RPMI7951 (cell line): ENCODE measurements around the gene ZBTB49. TPM values are rescaled to one million over a fixed set of nuclear protein-coding genes. Genes with fewer than 3 reads are reported as not detected.
A peak's percentile ranks its signal among the peaks of the same experiment; 100 is the strongest.

ENCODE experiments used
- DNase-seq: peaks from one replicate; pipeline ENCODE4 v3.0.0-alpha.2; 2012; ENCODE audit warnings: low read depth
- total RNA-seq: library from RNA; depleted of rRNA; stranded (reverse); fragments of >200 nt; shearing (Covaris generic); gene quantifications from 2 replicates; pipeline ENCODE4 v1.2.3, GENCODE V29; 2014

Gene ZBTB49
- total RNA-seq, 1 experiment from 2014 or later: 2.8 TPM

DNA sequence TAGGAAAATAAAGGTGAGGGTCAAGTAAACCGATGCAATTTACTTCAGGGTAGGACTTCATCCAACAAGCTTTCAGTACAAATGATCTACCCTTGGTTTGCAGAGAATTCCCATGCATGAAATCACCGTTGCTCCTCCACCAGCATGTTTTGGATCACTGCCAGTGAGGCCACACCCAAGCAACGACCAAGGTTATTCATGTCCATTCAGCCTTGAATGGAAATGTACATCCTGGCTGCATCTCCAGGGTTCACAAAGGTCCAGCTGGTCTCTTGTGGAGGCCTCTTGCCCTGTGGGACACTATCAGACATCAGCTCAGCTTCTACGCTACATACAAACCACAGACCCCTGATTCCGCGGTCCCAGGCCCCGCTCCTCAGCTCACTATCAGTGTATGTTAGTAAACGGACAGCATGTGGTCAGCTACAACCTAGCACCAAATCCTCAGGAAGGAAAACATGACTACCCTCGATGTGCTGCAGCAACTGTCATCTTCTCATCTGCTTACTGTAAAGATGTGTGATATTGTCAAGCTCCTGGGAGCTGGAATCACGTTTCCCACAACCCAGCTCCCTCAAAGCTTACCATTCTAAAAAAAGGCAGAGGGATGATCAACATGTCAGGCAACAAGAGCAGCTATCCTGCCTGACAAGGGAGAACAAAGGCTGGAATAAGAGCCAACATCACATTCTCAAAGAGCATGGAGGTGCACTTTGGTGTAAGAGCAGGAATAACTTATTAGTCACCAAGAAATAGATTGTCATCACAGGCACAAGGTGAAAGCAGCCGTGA, 5.0 kb upstream of the ZBTB49 start:
- peak; percentile 61 for DNase-seq

DNA sequence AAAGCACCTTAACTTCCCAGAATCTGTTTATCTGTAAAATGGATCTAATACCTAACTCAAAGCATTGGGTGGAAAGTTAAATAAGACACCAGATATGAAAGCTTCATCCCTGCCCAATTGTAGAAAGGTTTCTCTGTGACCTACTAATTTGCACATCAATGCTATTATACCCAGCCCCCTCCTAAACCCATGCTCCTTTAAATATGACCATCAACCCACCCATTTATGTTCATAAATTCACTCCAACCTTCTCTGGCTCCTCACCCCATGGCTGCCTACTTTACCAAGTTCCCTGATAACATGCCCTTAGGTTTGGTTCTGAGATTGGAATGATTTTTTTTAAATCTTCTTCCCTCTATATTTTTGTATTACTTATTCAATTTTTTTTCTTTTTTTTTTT, 2.0 kb upstream of the ZBTB49 start:
- no peak for DNase-seq

- DNase-seq: no peak
These were observed 996 bp upstream of the ZBTB49 start for GRCh38 chr4:4289055-4289454.

DNA sequence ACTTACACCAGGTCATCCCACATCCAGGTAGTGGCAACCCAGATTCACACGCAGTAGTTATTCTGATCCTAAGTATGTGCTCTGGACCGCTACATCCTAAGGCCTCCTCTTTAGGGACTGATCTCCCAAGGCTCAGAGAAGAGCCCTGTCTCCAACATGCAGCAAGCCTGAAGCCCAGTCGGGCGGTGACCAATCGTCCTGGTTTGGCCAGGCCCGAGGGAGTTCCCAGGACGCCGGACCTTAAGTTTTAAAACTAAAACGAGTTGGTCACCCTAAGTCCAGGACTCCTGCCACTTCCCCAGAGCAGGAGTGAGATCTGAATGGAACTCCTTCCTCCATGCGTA, 482 bp upstream of the ZBTB49 start:
- DNase-seq: no peak

DNA sequence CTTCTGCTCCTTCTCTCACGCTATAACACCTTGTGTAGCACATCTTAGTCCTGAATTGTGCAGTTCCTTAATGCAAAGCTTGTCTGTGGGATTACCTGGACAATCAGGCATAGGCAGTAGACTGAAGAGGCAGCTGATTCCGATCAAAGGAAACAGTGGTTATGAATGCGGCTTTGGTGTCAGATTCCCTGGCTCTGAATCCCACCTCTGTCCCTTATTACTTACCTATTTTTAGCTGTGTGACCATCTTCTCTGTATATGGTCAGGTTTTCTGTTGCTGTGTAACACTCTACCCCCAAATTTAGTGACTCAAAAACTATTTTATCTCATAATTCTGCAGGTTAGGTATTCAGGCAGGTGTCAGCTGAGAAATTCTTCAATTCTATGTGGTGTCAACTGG, 3.2 kb downstream of the ZBTB49 start:
- DNase-seq: no peak

- no peak for DNase-seq
These were observed 6.3 kb downstream of the ZBTB49 start for GRCh38 chr4:4296283-4296846.

DNA sequence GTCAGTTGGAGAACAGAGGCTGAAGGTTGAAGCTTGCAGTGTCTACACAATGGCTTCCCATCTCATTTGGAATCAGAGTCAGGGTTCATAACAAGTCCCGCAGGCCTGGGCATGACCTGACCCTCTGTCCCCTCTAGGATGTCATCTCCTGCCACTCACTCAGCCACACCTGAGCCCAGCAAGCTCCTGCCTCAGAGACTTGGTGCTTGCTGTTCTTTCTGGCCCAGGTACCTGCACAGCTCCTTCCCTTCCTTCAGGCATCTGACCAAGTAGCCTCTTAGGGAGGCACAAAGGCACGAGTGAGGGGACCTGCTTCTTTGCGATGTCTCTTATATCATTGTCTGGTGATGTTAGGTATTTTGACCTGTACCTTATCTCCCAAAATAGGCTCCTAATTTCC, 9.0 kb downstream of the ZBTB49 start:
- DNase-seq: no peak

- DNase-seq: no peak
These were observed 11.9 kb downstream of the ZBTB49 start for GRCh38 chr4:4302001-4302400.

- DNase-seq: no peak
These were observed 12.4 kb downstream of the ZBTB49 start for GRCh38 chr4:4302416-4302815.

DNA sequence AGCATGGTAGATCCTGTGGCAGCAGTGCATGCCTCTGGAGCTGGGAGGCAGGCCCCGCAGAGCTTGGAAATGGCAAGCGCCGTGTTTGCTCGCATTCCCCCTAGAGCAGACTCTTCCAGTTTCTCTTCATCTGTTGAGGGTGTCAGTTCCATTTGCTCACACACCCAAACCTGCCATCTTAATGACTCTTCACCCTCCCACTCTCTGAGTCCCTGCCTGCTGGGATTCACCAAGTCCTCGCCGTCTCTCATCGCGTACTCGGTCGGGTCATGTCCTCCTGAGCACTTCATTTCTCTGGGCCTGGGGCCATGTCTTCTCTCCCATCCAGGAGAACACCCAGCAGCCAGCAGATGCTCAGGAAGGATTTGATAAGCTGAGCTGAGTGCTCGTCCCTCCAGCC, 16.9 kb downstream of the ZBTB49 start:
- no peak for DNase-seq

DNA sequence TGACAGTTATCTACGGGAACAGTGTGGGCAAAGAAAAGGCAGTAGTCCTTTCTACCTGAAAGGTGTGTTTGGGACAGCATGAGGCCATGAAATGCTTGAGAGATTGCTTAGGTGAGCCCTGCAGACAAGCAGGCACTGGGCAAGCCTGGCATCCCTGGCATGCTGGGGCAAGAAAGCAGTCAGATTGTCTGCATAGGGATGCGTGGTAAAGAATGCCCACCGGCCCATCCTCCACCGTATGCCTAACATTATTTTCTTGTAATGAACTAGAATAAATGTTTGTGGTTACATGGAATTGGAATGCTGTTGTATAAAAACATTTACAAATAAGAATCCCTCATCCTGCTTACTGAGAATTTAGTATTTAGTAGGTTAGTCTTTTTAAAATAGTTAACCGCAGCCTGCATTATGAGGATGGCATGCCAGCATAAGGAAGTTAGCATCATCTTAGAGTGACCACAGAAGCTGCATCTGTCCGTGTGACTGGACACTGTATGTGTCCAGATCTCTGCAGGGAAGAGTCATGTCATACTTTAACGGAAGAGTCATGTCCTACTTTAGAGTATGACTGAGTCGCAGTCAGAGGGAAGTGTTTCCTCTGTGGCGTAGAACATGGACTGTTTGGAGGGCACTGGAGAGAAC, 18.9 kb downstream of the ZBTB49 start:
- peak; percentile 77 for DNase-seq

- DNase-seq: no peak
These were observed 21.1 kb downstream of the ZBTB49 start for GRCh38 chr4:4311193-4311592.

- no peak for DNase-seq
These were observed 25.6 kb downstream of the ZBTB49 start for GRCh38 chr4:4315461-4316149.

GRCh38 chr4:4316150-4316495, 26.1 kb downstream of the ZBTB49 start:
- DNase-seq: no peak

GRCh38 chr4:4317496-4318232, 27.6 kb downstream of the ZBTB49 start:
- DNase-seq: no peak

DNA sequence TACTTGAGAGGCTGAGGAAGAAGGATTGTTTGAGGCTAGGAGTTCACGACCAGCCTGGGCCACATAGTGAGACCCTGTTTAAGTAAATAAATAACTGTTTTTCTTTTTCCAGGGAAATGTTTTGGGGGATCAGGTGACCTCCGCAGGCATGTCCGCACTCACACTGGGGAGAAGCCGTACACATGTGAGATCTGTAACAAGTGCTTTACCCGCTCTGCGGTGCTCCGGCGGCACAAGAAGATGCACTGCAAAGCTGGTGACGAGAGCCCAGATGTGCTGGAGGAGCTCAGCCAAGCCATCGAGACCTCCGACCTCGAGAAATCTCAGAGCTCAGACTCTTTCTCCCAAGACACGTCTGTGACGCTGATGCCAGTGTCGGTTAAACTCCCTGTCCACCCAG, 30.5 kb downstream of the ZBTB49 start:
- no peak for DNase-seq

DNA sequence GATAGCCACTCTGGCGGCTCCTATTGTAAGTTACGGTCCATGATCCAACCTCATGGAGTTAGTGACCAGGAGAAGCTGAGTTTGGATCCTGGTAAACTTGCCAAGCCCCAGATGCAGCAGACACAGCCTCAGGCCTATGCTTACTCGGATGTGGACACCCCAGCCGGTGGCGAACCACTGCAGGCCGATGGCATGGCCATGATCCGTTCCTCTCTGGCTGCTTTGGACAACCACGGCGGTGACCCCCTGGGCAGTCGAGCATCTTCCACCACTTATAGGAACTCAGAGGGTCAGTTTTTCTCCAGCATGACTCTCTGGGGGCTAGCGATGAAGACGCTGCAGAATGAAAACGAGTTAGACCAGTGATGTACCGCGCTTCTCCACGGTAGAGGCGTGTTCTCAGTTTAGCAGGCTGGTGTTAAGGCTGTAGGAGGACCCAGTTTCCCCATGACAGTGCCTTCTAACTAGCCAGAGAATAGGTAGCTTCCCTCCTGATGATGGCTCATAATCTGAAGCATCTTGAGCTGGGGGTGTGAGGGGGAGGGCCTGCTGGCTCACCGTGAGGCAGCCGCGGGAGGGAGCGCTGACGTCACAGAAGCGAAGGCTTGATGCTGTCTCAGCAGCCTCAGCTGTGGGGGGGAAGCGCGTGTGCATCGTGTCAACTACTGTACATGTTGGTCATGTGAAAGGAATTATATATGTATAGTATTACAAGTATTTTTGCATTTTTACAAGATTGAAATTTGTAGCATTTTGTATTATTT, 31.1 kb downstream of the ZBTB49 start:
- DNase-seq: no peak

DNA sequence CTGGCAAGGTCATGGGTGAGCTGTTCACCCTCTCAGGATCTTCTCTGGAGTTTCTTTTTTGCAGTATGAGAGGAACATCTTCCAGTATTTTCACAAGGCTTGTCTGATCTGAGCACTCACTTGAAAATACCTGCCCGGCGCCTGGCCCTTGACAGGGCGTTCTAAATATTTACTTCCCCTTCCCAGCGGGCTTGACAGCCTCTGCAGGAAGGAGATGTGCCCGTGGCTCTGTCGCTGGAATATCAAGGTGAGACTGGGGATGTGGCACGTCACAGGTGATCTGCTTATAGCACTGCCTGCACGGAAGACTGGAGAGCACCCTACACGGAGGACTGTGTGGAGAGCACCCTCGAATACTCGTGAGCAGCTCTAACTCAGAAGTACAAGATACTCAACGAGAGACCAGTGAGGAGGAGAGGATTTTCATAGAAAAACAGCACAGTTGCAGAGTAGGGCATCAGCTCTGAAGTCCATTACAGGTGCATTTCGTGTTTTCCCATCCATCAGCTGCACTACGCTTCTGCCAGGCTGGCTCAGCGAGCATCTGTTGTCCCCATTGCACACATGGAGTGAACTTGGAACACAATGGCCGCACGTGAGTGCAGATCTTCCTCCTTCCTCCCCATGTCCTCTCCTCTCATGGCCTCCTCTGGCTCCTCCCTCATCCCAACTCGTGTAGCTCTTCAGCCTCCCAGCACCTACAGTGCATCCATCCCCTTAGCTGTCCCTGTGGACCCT, 32.1 kb downstream of the ZBTB49 start:
- no peak for DNase-seq

- DNase-seq: no peak
These were observed 33.9 kb downstream of the ZBTB49 start for GRCh38 chr4:4323705-4324534.

DNA sequence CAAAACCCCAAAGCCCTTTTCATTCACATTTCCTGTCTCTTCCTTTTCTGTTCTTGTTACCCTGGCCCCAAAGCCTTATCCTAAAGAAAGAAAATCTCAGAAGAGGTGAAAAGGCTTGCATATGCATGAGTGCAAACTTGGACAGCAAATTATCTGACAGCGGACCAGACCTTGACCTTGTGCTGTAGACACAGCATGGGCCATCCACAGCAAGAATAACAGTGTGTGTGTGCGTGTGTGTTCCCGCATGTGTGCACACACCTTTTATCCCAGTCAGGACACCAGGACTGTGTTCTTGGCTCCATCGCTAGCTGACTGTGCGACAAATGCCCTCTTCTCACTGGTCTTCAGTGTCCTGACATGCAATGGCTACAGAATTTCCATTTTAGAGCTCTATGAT, 35.3 kb downstream of the ZBTB49 start:
- no peak for DNase-seq
